ENCODE measurements around the gene SCN4A. TPM values are rescaled to one million over a fixed set of nuclear protein-coding genes. Genes with fewer than 3 reads are reported as not detected.

The SCN4A gene
- total and polyA plus RNA-seq, 2 of the 13 experiments (the other 11 are each of a cell fraction or from before 2014, with no cell fraction given) = 0.02 to 0.03 TPM

- no peak for TF ChIP-seq MLX (CRISPR knock-in tag; IDR thresholded peaks at IDR 0.05)
- TF ChIP-seq CC2D1A (CRISPR knock-in tag; IDR thresholded peaks at IDR 0.05) = no peak
- no peak for TF ChIP-seq RAD21 (CRISPR knock-in tag; IDR thresholded peaks at IDR 0.05)
- TF ChIP-seq TBX3 (IDR thresholded peaks at IDR 0.05; ENCODE audit: borderline replicate concordance) = peak; percentile 60; the same call in 1 of the 2 replicates
- TF ChIP-seq RCOR2 (CRISPR knock-in tag; IDR thresholded peaks at IDR 0.05) = peak; percentile 61; the same call in 1 of the 2 replicates
- TF ChIP-seq ZNF773 (CRISPR knock-in tag; IDR thresholded peaks at IDR 0.05; ENCODE audit: borderline replicate concordance) = no peak
- no peak for TF ChIP-seq ZXDC (CRISPR knock-in tag; IDR thresholded peaks at IDR 0.05)
- peak; percentile 17; the same call in 1 of the 2 replicates for TF ChIP-seq YEATS2 (CRISPR knock-in tag; IDR thresholded peaks at IDR 0.05; ENCODE audit: borderline replicate concordance)
- 0 out of 2 replicates have a peak, but pooled peaks have one; percentile 26 for TF ChIP-seq ZFP90 (CRISPR knock-in tag; IDR thresholded peaks at IDR 0.05; ENCODE audit: borderline replicate concordance)
- peak; percentile 72; the same call in 1 of the 2 replicates for TF ChIP-seq ZNF609 (CRISPR knock-in tag; IDR thresholded peaks at IDR 0.05; ENCODE audit: borderline replicate concordance)
- TF ChIP-seq RBFOX2 (IDR thresholded peaks at IDR 0.05; ENCODE audit: low read depth, low read length) = no peak
- TF ChIP-seq MXI1 (IDR thresholded peaks at IDR 0.05; ENCODE audit: borderline replicate concordance, low read depth, low read length) = peak; percentile 24; the same call in 1 of the 3 replicates
- TF ChIP-seq, protein P1, sequence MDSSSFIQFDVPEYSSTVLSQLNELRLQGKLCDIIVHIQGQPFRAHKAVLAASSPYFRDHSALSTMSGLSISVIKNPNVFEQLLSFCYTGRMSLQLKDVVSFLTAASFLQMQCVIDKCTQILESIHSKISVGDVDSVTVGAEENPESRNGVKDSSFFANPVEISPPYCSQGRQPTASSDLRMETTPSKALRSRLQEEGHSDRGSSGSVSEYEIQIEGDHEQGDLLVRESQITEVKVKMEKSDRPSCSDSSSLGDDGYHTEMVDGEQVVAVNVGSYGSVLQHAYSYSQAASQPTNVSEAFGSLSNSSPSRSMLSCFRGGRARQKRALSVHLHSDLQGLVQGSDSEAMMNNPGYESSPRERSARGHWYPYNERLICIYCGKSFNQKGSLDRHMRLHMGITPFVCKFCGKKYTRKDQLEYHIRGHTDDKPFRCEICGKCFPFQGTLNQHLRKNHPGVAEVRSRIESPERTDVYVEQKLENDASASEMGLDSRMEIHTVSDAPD (CRISPR knock-in tag; IDR thresholded peaks at IDR 0.05) = no peak
- no peak for TF ChIP-seq ADNP (CRISPR knock-in tag; IDR thresholded peaks at IDR 0.05)
- no peak for TF ChIP-seq ZSCAN29 (CRISPR knock-in tag; conservative IDR thresholded peaks at IDR 0.05)
- 0 out of 2 replicates have a peak, but pooled peaks have one; percentile 18 for TF ChIP-seq HOMEZ (CRISPR knock-in tag; IDR thresholded peaks at IDR 0.05; ENCODE audit: low read depth)
- peak; percentile 27; the same call in 1 of the 2 replicates for TF ChIP-seq ZNF607 (CRISPR knock-in tag; IDR thresholded peaks at IDR 0.05; ENCODE audit: borderline replicate concordance)
- 0 out of 2 replicates have a peak, but pooled peaks have one; percentile 16 for TF ChIP-seq ZBTB38 (CRISPR knock-in tag; IDR thresholded peaks at IDR 0.05)
Measured at GRCh38 chr17:63962298-63962744, 10.4 kb downstream of the SCN4A start (continued).

Data from HepG2 (cell line).